GM18498 (cell line): ENCODE data around the gene SPAG5.
"Not testable (repeated sequence)": the region's sequence is repeated elsewhere in the genome, so short reads cannot be mapped to it uniquely, and the experiment has no call there.

ENCODE experiments used
- ATAC-seq: cut with Tn5 transposase; IDR thresholded peaks from one replicate; pipeline ENCODE4 v1.9.1; 2021; ENCODE audit warnings: mild to moderate bottlenecking, moderate library complexity; ENCODE audit not compliant: unreplicated experiment

SPAG5 gene

DNA sequence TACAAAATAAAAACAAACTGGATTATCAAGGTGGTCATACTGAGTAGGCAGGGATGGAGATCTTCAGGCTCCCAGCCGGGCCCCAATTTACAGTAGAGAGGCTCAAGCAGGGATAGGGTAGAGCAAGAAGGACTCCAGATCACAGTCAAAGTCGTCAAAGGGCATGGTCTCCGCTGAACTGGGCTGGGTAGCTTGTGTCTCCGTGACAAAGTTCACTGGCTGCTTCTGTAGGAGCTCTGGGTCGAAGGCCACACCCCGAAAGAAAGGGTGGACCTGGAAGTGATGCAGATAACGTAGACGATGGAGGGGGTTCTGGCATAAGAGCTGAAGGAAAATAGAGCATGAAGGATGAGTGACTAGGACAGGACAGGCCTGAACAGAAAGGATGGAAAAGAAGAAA, 11.6 kb upstream of the SPAG5 start:
- ATAC-seq, result no peak

DNA sequence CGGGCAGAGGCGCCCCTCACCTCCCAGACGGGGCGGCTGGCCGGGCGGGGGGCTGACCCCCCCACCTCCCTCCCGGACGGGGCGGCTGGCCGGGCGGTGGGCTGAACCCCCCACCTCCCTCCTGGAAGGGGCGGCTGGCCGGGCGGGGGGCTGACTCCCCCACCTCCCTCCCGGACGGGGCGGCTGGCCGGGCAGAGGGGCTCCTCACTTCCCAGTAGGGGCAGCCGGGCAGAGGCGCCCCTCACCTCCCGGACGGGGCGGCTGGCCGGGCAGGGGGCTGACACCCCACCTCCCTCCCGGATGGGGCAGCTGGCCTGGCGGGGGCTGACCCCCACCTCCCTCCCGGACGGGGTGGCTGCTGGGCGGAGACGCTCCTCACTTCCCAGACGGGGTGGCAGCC, 5.2 kb upstream of the SPAG5 start:
- not testable (repeated sequence) for ATAC-seq

DNA sequence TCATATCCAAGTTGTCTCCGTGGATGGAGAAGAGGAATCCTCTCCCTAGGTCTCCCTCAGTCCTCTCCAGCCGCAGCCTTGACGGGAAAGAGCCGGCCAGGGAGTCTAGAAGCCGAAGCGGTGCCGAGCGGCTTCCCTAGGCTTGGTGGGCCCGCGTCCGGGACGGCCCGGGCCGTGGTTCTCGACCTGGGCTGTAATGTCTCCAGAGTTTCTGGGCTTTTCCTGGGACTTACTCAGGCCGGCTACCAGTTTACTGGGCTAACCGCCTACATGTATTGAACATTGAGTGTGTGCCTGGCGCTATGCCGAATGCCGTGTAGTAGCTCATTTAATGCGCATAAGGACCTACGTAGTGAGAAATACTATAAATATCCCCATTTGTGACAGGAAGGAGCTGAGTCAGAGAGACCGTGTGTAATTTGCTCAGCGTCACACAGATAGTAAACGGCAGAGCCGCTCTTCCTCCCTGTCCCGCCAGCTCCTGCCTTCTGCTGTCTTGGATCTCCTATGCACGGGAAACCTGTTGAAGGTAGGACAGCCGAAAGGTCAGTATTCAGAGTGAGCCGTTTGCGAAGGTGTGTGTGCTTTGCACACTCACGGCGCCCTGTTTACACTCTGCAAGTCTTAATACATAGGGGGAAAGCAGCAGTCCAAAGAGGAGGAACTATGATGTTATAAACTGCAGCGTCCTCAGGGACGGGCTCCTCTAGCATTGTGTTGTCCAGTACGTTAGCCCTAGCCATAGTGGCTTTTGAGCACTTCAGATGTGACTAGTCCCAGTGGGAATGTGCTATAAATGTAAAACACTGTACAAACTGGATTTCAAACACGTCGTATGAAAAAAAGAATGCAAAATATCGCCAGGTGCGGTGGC, 723 bp upstream of the SPAG5 start:
- peak; percentile 37 for ATAC-seq

DNA sequence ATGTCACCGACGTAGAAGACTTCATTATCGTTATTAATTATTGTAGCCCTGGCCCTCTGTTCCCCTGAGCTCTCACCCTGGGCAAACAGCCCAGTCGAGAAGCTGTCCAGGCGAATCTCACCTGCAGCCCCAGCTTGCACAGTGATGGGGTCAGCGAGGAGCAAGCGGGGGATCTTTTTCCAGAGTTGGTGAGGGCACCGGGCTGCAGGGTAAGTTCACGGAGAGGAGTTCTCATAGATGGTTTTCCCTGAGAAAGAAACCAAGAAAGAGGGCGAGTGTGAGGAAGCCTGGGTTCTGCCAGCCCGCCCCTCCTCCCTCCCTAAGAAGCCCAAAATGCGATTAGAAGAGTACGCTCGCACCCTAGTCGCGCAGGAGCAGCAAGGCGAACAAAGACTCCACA, 436 bp downstream of the SPAG5 start:
- ATAC-seq, result peak; percentile 14

DNA sequence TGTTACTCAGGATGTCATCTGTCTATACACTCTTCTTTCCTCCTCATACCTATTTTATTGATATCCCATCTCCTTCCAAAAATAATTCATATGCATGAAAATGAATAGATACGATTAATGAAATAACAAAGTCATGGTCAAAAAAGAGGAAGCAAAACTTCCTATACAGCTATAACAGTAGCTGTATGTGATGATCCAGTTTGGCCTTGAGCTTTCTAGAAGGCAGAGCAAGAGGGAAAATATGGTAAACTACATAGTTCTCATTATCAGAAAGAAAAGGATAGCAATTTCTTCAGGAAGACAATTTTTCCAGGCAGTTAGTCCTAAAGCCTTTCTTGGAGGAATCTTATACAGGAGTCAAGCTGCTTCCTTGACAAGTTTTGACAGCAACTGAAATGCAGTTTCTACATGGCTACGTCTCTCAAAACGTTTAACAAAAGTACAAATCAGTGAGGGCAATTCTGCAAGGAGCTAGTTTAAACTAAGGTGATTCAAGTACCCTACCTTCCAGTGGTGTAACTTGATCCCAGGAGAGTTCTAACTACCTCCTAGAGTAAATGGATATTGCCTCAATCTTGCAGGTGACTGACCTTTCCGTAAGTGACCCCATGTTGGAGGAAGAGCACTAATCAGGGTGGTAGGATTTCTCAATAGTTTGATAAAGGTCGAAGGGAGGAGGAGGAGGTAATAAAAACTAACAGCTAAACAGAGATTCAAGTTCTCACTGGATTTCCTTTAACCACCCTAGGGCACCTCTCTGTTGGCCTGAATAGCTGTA, 1.0 kb downstream of the SPAG5 start:
- no peak for ATAC-seq

DNA sequence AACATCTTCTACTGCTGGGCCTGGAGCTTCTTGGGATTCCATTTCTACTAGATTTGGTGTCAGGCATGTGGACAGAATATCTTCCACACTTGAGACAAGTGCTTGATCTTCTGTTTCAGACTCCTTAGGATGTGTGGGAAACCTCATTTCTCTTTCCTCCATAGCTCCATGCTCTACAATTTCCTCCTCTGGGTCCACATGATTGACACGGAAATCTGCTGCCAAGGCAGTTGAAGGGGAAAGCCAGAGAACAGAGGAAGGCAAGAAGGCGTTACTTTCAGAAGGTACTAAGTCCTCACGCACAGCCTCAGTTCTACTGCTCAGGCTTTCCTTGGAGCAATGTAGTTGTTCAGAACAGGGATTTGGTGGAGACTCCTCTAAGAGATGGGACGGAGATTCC, 6.6 kb downstream of the SPAG5 start:
- ATAC-seq, result no peak

DNA sequence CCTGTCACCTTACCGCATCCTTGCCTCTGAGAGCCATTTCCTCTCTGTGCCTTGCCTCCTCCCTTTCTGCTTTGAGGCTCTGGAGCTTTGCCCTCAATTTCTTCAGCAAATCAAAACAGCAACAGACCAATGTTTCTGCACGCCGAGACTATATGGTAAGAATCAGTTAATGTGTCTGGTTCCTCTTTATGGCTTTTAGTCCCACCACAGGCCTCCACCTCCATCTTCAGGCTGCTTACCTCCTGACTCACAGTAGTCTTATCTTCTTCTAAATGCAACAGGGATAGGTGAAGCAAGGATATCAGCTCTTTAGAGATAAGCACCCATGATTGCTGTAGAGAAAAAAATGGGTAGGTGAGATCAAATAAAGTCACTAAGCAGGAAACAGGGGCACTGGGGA, 13.0 kb downstream of the SPAG5 start:
- no peak for ATAC-seq

DNA sequence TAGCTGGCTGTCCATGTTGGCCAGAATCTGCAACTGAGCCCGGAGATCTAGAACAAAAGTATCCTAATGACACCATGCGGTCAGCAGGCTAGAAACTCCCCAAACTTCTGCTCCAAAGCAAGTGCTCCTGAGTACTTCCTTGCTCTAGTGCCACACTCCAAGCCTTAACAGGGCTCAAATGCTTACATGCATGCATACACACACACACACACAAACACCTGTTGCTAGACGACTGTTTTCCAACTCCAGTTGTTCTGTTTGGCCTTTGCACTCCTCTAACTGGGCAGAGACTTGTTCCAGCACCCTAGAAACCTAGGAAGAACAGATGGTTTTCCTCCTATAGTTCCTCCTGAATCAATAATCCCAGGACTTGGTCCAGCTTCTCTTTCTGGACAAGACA, 14.4 kb downstream of the SPAG5 start:
- no peak for ATAC-seq

DNA sequence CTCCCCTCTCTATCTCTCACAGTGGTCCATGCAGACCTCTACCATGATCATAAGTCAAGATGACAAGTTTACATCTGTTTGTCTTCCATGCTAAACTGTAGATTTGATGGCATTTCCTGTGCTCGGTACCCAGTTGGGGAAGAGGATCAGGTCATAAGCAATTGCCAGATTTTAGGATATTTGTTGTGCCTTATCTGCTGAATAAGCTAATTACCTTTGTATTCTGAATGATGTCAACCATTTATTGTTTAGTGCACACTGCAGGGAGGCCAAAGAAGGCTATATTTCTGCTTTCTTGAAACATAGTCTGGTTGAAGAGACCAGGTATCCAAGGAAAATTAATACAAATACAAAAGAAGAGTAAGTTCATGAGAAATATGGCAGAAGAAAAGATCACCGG, 16.3 kb downstream of the SPAG5 start:
- no peak for ATAC-seq

DNA sequence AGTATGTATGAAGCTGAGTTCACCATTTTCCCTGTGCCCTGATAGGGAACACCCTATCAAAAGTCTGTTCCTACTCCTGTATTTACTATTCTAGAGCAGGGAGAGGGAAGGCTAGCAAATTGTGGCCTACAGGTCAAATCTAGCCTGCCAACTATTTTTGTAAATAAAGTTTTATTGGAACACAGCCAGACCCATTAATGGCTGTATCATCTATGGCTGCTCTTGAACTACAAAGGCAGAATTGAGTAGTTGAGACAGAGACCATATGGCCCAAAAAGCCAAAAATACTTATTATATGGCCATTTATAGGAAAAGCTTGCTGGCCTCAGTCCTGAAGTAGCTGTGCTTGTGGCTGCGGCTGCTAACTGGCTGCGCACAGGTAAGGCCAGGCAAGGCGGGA, 17.9 kb downstream of the SPAG5 start:
- no peak for ATAC-seq

DNA sequence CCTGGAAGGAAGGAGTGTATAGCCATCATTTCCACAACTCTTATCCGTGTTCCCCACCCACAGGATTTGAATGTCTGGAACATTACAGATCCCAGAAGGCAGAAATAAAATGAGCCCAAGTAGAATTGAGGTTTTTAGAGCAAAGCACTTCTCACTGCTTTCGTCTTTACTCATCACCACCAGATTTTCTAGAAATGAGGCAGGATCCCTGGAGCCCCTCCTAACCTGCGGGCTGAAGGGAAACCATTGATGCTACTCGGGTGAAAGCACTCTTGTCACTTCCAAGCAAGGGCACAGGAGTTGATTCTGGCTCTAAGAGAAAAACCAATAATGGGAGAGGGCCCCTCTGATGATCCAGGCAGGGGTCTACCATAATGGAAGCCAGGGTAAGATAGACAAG, 19.3 kb downstream of the SPAG5 start:
- no peak for ATAC-seq

DNA sequence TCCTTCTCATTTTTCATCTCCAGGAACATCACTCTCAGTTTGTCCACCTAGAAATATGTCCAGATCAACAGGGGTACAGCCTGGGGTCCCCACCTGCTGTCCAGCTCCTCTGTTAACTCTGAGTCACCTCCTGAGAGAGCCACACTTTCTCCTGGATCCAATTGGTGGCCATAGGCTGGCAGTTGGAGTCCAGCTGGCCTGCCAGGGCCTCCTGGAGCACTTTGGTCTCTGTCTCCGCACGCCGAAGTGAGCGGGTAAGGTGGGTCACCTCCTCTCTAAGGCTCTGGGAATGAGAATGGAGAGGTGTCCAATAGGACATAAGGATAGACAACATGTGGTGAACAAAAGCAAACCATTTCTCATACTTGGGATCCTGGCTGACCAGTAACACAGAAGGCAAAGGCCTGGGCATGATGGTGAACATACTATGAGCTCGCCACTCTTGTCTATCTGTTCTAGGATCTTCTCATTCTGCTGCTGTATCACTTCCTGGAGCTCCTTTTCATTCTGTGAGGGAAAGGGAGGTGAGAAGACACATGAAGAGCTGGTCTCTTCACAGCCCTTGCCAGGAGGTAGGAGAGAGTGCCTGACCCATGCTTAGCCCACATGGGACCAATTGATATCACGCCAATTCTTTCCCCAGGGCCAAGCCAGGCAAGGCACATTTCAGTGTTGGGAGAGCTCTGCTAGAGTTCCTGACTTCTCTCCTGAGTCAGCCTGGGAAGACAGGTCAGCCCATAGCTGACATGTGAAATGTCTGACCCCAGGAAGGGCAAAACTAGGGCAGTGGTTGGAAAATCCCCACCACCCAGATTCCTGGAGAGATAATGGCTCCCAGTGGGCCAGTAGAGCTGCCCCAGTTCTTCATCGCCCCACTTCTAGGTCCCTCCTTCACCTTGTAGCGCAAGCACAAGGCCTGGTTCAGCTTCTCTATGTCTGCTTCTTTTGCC, 20.3 kb downstream of the SPAG5 start:
- no peak for ATAC-seq

DNA sequence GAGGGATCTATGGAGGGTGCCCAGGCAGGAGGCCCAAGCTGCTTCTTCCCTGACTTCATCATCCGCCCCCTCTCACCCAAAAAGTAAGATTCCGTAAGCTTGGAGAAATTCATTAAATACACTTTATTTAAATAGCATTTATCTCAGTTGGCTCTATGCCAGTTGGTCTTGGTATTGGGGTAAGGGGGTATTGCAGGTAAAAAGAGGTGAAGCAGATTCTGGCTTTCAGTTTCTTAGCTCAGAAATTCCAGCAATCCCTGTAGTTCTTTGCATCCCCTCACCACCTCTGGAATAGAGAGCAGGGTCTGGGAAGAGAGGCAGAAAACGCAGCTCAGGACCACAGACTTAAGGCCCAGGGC, 21.4 kb downstream of the SPAG5 start:
- ATAC-seq, result no peak

DNA sequence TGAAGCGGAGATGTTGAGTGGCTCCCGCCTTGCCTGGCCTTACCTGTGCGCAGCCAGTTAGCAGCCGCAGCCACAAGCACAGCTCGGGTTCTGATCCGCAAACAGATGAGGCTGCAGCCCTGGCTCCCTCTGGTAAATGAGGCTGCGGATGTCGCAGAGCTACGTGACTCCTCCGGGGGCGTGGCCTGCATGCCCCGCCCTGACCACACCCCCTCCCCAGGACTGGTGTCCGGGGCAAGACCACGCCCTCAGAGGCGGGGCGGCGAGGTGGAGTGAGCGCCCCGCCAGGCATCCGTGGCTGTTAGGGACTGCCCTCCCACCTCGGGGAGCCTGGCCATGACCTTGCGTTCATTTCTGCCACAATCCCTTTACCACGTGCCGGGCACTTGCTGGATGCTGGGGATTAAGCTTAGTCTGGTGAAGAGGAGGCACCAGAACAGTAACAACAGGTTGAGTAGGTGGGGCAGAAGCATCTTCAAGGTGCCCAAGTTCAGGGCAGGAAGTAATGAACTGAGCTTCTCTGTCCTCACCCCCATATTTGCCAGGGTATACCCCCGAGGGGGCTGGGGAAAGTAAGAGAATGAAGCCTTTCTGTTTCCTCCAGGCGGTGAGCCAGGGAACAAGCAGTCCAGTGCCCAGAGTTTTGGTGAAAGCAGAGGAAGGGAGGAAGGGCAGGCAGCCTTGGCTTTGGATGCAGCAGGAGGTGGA, 21.9 kb downstream of the SPAG5 start, which contains the start of gene ALDOC:
ALDOC (minus strand) TSS at position 138 of the 708 bp plus-strand sequence. CDS start 1,363 bp downstream, outside the sequence.
- ATAC-seq, result peak; percentile 91

DNA sequence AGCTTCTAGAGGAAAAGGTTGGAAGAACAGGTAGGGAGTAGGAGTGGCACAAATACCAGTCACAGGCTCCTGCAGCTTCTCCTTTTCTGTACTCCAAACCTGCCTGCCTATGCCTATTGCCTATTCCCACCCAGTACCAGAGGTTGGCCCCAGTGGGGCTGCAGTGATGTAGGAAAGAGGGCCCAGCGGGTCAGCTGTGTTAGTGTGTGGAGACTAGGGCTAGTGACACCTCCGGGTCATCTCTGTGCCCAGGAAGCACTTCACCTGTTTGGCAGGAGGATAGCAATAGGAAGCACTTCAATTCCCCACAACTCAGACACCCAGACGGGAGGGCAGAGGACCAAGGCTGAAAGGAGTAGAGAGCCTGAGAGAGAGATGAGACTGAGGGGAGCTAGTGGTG, 22.8 kb downstream of the SPAG5 start:
- not testable (repeated sequence) for ATAC-seq

DNA sequence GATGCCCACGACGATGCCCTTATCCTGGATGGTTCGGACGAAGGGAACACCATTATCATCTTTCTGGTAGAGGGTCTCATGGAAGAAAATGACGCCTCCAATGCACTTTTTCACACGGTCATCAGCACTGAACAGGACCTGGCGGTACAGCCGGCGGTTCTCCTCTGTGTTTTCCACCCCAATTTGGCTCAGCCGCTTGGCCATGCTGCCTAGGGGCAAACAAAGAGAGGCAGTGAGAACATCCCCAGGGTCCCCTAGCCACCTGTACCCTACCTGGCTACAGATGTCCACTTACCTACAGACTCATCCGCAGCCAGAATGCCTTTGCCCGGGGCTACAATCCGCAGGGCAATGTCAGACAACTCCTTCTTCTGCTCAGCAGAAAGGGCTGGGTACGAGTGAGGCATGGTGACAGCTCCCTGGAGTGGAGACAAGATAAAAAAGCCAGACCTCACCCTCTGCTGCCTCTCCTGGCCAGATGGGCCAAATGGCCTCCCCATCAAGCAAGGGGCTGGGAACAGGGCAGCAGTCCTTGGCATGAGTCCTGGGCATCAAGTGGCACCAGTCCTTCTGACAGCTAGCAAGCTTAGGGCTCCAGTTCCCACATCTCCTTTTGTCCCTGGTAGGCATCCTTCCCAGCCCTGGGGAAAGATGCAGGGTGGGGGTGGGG, 23.6 kb downstream of the SPAG5 start:
- ATAC-seq, result no peak

DNA sequence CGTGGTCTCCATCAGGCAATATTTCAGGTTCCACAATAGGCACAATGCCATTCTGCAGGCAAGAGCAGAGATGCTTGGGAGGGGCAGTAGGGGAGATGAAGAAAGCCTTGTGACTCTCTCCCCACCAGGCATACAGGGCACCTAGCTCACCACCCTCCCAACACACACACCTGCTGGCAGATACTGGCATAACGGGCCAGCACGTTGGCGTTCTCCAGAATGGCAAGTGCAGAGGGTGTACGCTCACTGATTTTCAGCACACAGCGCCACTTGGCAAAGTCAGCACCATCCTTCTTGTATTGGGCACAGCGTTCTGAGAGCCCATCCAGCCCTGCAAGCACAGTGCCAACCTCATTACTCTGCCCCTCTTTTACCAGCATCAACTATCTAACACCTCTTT, 24.3 kb downstream of the SPAG5 start:
- no peak for ATAC-seq

DNA sequence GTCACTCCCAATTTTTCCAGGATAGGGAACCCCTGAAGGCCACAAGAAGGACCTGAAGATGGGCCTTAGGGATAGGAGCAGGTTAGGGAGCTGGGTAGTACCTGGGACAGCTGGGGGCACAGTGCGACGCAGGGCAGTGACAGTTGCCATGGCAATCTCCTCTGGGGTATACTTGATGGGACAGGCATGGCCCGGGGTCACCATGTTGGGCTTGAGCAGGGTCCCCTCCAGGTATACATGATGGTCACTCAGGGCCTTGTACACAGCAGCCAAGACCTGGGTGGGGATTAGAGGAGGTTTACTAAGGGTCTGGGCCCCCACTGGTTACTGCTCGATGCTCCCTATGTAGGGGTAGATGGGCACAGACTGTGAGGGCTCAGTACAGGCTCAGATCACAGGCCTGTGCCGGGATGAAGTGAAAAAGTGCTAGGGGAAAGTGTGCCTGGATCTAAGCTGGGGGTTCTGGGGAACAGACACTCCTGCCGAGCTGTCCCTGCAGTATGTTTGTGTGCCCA, 24.8 kb downstream of the SPAG5 start:
- ATAC-seq, result no peak

DNA sequence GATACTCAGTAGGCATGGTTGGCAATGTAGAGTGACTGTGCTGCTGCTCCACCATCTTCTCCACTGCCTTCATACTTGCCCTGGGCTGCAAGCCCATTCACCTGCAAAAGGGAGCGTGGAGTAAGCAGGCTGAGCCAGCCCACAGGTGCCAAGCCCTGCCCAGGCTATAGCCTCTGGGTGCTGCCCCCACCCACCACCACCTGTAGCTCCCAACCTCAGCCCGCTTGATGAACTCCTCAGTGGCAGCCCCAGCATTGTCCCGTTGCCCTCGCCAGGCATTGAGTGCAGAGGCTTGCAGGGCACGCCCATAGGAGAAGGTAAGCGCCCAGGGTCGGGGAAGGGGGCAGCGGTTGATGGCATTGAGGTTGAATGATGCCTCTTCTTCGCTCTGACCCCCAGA, 25.3 kb downstream of the SPAG5 start:
- no peak for ATAC-seq

DNA sequence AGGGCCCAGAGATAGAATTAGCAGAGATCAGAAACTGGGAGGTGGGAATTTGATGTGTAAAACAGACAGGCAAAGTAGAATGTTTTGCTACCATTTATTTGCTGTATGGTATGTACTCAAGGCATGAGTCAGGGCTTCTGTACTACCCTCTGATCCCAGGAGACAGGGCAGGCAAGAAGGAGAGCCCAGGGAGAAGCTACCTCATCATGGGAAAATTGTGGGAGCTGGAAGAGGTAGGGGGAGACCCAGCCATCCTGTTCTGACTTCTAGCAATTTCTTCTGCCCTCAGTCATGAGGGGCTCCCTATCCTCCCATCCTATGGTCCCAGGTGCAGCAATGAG, 25.8 kb downstream of the SPAG5 start:
- no peak for ATAC-seq
